Subcutaneous adipose tissue (tissue), 4 donors: Measurements from ENCODE around the gene CHERP. TPM values are rescaled to one million over a fixed set of nuclear protein-coding genes. Genes with fewer than 3 reads are reported as not detected.

ENCODE experiments used
- total RNA-seq, 4 donors: library from RNA; depleted of rRNA; stranded (reverse); fragments of >200 nt; gene quantifications; one replicate each; pipeline ENCODE4 v1.1.0, GENCODE V29; 2016
- TF ChIP-seq, protein P1 (sequence below): fragments of 450-650 bp; IDR thresholded peaks from one replicate; pipeline ENCODE4 v1.5.1; 2016; ENCODE audit warnings: low read depth, mild to moderate bottlenecking, control low read depth, antibody characterized with exemption, moderate library complexity

The CHERP gene
- total RNA-seq, 4 donors from 2014 or later, result 6.4 to 12.2 (median 10.5) TPM

GRCh38 chr19:16548956-16549355 is 6.7 kb upstream of the CHERP start:
- TF ChIP-seq, protein P1, sequence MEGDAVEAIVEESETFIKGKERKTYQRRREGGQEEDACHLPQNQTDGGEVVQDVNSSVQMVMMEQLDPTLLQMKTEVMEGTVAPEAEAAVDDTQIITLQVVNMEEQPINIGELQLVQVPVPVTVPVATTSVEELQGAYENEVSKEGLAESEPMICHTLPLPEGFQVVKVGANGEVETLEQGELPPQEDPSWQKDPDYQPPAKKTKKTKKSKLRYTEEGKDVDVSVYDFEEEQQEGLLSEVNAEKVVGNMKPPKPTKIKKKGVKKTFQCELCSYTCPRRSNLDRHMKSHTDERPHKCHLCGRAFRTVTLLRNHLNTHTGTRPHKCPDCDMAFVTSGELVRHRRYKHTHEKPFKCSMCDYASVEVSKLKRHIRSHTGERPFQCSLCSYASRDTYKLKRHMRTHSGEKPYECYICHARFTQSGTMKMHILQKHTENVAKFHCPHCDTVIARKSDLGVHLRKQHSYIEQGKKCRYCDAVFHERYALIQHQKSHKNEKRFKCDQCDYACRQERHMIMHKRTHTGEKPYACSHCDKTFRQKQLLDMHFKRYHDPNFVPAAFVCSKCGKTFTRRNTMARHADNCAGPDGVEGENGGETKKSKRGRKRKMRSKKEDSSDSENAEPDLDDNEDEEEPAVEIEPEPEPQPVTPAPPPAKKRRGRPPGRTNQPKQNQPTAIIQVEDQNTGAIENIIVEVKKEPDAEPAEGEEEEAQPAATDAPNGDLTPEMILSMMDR, result no peak

DNA sequence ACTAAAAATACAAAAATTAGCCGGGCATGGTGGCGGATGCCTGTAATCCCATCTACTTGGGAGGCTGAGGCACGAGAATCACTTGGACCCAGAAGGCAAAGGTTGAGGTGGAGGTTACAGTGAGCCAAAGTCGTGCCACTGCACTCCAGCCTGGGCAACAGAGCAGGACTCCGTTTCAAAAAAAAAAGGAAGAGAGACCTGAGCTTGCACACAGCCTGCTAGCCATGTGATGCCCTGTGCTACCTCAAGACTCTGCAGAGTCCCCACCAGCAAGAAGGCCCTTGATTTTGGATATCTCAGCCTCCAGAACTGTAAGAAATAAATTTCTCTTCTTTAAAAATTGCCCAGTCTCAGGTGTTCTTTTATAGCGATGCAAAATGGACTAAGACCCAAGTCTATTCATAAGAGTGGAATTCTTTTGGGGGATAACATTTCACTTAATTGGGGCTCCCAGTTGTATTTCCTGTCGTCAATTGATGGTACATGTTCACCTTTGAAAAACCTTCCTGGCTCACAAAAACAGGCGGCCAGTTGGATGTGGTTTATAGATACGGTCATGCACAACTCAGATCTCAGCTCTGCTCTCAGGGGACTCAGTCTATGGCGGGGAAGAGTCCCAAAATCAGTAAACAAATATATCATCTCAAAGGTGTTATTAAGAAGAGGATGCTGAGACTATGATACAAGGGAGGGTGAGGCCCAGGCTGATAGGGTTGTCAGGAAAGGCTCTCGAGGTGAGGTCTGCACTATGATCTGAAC is 2.4 kb upstream of the CHERP start:
- TF ChIP-seq, protein P1, result no peak

- TF ChIP-seq, protein P1, result no peak
Observed at GRCh38 chr19:16542910-16543472, 754 bp upstream of the CHERP start.

DNA sequence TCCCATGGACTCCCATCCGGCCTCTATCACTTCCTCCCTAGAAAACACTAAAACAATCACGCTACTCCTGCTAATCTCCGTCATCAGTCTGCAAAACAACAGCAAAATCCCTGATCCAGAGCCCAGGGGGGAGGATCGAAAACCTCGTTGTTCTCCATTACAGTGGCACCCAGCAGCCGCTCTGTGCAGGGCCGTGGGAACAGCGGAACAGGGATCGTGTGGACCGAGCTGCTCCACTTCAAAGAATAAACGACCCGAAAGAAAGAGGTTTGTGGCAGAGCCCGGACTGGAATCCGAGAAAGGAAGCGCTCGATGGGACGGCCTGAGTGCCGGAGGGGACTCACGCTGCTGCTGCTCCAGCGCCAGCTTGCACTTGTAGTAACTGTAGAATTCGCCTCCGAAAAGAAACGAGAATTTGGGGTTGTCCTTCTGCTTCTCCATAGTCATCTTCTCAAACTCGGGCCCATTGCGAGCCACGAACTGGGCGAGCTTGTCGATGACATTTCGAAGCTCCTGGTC is 652 bp downstream of the CHERP start:
- TF ChIP-seq, protein P1, result no peak

GRCh38 chr19:16540948-16541347 is 1.3 kb downstream of the CHERP start:
- TF ChIP-seq, protein P1, result no peak

GRCh38 chr19:16537111-16537510 is 5.1 kb downstream of the CHERP start:
- TF ChIP-seq, protein P1, result no peak

DNA sequence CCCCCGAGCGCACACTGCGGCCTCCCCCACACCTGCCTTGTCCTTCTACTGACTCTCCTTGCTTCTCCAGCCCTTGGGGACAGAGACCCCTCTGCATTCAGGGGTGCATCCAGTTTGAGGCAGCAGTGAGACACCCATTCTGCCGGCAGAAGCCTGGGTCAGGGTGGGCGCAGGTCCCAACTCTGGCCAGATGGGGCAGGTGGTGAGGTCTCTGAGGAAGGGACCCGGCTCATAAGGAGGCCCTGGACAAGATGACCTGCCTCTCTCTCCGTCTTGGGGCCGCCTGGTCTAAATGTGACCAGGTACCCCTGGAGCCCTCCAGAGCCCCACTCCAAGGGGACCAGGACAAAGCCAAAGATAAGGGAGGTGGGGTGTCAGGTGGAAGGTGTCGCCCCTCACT is 6.1 kb downstream of the CHERP start:
- TF ChIP-seq, protein P1, result no peak
